ENCODE results near the gene CBR1. TPM values are rescaled to one million over a fixed set of nuclear protein-coding genes. Genes with fewer than 3 reads are reported as not detected.

Gene CBR1
- total RNA-seq, 2 donors from 2014 or later = 81.6 to 131 TPM

DNA sequence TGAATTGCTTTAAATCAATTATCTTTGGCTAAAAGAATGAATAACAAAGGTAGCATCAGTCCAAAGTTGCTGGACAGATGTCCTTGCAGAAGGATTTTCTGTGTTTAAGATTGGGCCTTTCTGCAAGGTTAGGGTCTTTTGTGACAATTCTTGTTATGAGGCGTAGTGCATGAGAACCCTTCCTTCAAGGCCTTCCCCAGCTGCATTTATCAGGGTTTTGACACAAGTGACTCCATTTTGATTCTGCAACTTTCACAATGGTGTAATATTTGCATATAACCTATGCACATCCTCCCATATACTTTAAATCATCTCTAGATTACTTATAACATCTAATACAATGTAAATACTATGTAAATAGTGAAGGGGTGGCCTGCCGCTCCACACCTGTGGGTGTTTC lies 8.4 kb upstream of the CBR1 start:
- Histone ChIP-seq H3K9ac (ENCODE audit: low read depth in 2 of 2, low read length in 2 of 2) (no peak overlapping the region), H3K36me3 (peaks cover 4% of the 10 kb centered on the region), H3K9me3 (no peaks in the 10 kb centered on the region), H3K27me3 (no peaks in the 10 kb centered on the region), H3K4me1 (peaks cover 6% of the 10 kb centered on the region), H3K4me3 (no peak overlapping the region), H3K27ac (no peak overlapping the region)
- TF ChIP-seq, protein P1, sequence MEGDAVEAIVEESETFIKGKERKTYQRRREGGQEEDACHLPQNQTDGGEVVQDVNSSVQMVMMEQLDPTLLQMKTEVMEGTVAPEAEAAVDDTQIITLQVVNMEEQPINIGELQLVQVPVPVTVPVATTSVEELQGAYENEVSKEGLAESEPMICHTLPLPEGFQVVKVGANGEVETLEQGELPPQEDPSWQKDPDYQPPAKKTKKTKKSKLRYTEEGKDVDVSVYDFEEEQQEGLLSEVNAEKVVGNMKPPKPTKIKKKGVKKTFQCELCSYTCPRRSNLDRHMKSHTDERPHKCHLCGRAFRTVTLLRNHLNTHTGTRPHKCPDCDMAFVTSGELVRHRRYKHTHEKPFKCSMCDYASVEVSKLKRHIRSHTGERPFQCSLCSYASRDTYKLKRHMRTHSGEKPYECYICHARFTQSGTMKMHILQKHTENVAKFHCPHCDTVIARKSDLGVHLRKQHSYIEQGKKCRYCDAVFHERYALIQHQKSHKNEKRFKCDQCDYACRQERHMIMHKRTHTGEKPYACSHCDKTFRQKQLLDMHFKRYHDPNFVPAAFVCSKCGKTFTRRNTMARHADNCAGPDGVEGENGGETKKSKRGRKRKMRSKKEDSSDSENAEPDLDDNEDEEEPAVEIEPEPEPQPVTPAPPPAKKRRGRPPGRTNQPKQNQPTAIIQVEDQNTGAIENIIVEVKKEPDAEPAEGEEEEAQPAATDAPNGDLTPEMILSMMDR (IDR thresholded peaks at IDR 0.05) = no peak
- DNase-seq = no peak
- intact Hi-C loops (cut with DNase I) = no loop called here

DNA sequence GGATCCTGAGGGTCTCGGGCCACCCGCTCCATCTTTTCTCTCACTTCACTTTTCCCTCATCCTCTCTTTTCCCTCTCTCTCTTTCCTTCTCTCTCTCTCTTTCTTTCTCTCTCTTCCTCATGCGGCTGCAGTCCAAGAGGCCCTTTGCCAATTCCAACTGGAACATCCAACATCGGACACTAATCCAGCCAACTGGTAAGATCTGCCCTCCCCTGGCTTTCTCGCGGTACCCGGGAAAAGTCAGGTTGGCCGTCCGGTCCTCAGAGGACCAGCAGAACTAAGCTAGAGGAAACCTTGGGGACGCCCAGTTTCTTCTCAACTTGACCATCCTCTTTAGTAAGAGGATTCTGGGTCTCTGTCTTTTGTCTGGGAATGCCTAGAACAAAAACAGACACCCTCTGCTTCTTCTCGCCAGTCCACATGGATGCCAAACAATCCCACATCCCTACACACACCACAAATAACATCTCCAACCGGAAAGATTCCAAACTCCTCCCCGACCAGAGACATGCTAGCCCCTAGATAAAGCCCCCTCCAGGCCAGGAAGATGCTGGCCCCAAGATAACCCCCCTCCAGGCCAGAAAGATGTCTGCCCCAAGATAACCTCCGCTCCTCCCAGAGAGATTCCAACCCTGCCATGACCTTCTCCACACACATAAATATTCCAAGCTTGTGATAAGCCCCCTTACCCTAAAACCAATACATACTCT lies 6.3 kb upstream of the CBR1 start:
- no peak overlapping the region for H3K9ac ChIP-seq (ENCODE audit: low read depth in 2 of 2, low read length in 2 of 2)
- H3K36me3 ChIP-seq = no peaks in the 10 kb centered on the region
- H3K9me3 ChIP-seq = no peaks in the 10 kb centered on the region
- H3K27me3 ChIP-seq = no peaks in the 10 kb centered on the region
- intact Hi-C loops (cut with DNase I) = no loop called here
- no peak overlapping the region for H3K4me3 ChIP-seq
- peaks cover 6% of the 10 kb centered on the region for H3K4me1 ChIP-seq
- TF ChIP-seq, protein P1 (IDR thresholded peaks at IDR 0.05) = no peak
- DNase-seq = no peak
- no peak overlapping the region for H3K27ac ChIP-seq

DNA sequence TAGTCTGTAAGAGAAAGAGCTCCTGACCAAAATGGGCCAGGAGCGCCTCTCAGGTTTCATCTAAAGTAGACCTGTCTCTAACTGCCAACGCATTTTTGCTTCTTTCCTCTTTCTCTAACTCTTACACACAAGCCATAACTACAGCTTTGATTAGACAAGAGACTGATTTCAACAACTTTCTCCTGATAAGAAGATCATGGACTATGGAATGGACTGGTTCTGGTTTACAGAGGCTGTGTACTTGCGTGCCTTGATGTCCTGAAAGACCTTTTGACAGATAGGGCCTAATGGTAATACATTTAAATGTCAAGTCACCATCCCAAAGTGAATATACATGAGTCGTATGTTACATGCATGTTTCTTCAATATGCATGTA lies 5.8 kb upstream of the CBR1 start:
- DNase-seq = no peak
- H3K4me3 ChIP-seq = no peak overlapping the region
- peaks cover 3% of the 10 kb centered on the region for H3K4me1 ChIP-seq
- intact Hi-C loops (cut with DNase I) = no loop called here
- H3K9me3 ChIP-seq = no peaks in the 10 kb centered on the region
- TF ChIP-seq, protein P1 (IDR thresholded peaks at IDR 0.05) = no peak
- no peaks in the 10 kb centered on the region for H3K27me3 ChIP-seq
- no peak overlapping the region for H3K27ac ChIP-seq
- no peaks in the 10 kb centered on the region for H3K36me3 ChIP-seq
- no peak overlapping the region for H3K9ac ChIP-seq (ENCODE audit: low read depth in 2 of 2, low read length in 2 of 2)

DNA sequence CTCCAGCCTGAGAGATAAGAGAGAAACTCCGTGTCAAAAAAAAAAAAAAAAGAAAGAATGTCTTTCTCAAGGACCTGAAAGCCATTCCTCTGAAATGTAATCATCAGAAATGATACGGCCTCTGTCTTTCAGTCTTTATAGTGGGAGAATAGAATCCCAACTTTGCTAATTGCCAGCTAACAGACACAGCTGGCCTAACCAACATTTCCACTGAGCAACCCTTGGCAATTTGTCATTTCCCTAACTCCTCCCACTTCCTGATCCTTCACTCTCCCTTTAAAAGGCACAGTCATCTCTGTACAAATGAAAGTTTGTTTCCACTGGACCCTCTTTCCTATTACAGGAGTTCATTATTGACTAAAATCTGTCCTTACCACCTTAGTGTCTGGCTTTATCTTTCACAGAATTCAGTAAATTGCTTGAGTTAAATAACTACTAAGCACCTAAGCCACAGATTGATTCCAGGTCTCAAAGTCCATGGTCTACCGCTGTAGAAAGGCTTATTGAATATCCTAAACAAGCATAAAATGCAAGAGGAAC lies 4.3 kb upstream of the CBR1 start:
- Histone ChIP-seq H3K27me3 (no peaks in the 10 kb centered on the region), H3K9ac (ENCODE audit: low read depth in 2 of 2, low read length in 2 of 2) (no peak overlapping the region), H3K27ac (peak overlapping the region; percentile 67), H3K4me1 (no peaks in the 10 kb centered on the region), H3K4me3 (no peak overlapping the region), H3K9me3 (no peaks in the 10 kb centered on the region), H3K36me3 (no peaks in the 10 kb centered on the region)
- peak; percentile 52 for DNase-seq
- intact Hi-C loops (cut with DNase I) = no loop called here
- TF ChIP-seq, protein P1 (IDR thresholded peaks at IDR 0.05) = no peak

DNA sequence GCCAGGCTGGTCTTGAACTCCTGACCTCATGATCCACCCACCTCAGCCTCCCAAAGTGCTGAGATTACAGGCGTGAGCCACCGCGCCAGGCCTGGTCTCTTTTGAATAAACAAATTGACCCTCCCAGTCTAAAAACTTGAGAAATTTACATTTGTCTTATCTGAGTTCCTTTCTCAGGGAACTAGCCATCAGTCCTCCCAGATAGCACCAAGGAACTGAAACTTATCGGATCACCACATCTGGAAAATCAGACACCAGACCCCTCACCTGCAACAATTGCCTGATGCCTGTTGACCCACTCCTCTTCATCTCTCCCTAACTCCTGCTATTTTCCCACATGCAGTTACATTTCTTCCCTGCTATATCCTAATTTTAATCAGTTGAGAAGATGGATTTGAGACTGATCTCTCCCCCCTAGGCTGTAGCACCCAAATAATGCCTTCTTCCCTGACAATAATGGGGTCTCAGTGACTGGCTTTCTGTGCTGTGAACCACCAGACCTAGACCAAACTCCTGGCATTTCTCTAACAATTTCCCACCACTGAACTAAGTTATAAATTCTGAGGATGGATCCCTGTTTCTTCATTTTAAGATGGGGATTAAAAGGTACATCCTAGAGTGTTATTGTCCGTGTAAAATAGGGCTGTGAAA lies 951 bp upstream of the CBR1 start:
- Histone ChIP-seq H3K4me1 (no peaks in the 10 kb centered on the region), H3K36me3 (no peaks in the 10 kb centered on the region), H3K4me3 (no peak overlapping the region), H3K9ac (ENCODE audit: low read depth in 2 of 2, low read length in 2 of 2) (no peak overlapping the region), H3K9me3 (no peaks in the 10 kb centered on the region), H3K27ac (peak overlapping the region; percentile 60), H3K27me3 (no peaks in the 10 kb centered on the region)
- intact Hi-C loops (cut with DNase I) = no loop called here
- DNase-seq = no peak
- TF ChIP-seq, protein P1 (IDR thresholded peaks at IDR 0.05) = no peak
